Measurements from ENCODE around the gene PCBP3. TPM values are rescaled to one million over a fixed set of nuclear protein-coding genes. Genes with fewer than 3 reads are reported as not detected.

PCBP3 gene
- total RNA-seq, 2 donors from 2014 or later: 0.77 to 17.2 TPM

- Histone ChIP-seq H3K4me3 (no peak overlapping the region), H3K36me3 (no peaks in the 10 kb centered on the region), H3K27ac (no peak overlapping the region), H3K4me1 (replicated peaks) (no peaks in the 10 kb centered on the region), H3K9me3 (no peaks in the 10 kb centered on the region), H3K27me3 (replicated peaks; ENCODE audit: insufficient read depth) (no peaks in the 10 kb centered on the region)
- 89% methylated on average over 20 of the region's 23 CpGs for WGBS
- no peak for DNase-seq (ENCODE audit: low spot score)
- TF ChIP-seq POLR2AphosphoS5 (IDR thresholded peaks at IDR 0.05) (no peak), POLR2A (IDR thresholded peaks at IDR 0.05) (no peak)
- TF ChIP-seq, protein P1, sequence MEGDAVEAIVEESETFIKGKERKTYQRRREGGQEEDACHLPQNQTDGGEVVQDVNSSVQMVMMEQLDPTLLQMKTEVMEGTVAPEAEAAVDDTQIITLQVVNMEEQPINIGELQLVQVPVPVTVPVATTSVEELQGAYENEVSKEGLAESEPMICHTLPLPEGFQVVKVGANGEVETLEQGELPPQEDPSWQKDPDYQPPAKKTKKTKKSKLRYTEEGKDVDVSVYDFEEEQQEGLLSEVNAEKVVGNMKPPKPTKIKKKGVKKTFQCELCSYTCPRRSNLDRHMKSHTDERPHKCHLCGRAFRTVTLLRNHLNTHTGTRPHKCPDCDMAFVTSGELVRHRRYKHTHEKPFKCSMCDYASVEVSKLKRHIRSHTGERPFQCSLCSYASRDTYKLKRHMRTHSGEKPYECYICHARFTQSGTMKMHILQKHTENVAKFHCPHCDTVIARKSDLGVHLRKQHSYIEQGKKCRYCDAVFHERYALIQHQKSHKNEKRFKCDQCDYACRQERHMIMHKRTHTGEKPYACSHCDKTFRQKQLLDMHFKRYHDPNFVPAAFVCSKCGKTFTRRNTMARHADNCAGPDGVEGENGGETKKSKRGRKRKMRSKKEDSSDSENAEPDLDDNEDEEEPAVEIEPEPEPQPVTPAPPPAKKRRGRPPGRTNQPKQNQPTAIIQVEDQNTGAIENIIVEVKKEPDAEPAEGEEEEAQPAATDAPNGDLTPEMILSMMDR (IDR thresholded peaks at IDR 0.05): no peak
- intact Hi-C loops (cut with DNase I): no loop called here
Measured at GRCh38 chr21:45940621-45941337, 297.3 kb downstream of the PCBP3 start.

- intact Hi-C loops (cut with DNase I): no loop called here
- TF ChIP-seq POLR2AphosphoS5 (IDR thresholded peaks at IDR 0.05) (no peak), POLR2A (IDR thresholded peaks at IDR 0.05) (no peak)
- TF ChIP-seq, protein P1 (IDR thresholded peaks at IDR 0.05): no peak
- Histone ChIP-seq H3K27ac (no peak overlapping the region), H3K4me1 (replicated peaks) (no peaks in the 10 kb centered on the region), H3K36me3 (no peaks in the 10 kb centered on the region), H3K27me3 (replicated peaks; ENCODE audit: insufficient read depth) (no peaks in the 10 kb centered on the region), H3K4me3 (no peak overlapping the region), H3K9me3 (no peaks in the 10 kb centered on the region)
- 91% methylated on average over 13 of the region's 14 CpGs for WGBS
- DNase-seq (ENCODE audit: low spot score): no peak
Measured at GRCh38 chr21:45941338-45941710, 297.8 kb downstream of the PCBP3 start.

GRCh38 chr21:45941717-45942546 is 298.4 kb downstream of the PCBP3 start:
- Histone ChIP-seq H3K4me3 (no peak overlapping the region), H3K27me3 (replicated peaks; ENCODE audit: insufficient read depth) (no peaks in the 10 kb centered on the region), H3K9me3 (no peaks in the 10 kb centered on the region), H3K4me1 (replicated peaks) (no peaks in the 10 kb centered on the region), H3K27ac (no peak overlapping the region), H3K36me3 (no peaks in the 10 kb centered on the region)
- TF ChIP-seq, protein P1 (IDR thresholded peaks at IDR 0.05): no peak
- no peak for TF ChIP-seq POLR2AphosphoS5 (IDR thresholded peaks at IDR 0.05)
- no peak for TF ChIP-seq POLR2A (IDR thresholded peaks at IDR 0.05)
- intact Hi-C loops (cut with DNase I): no loop called here
- WGBS: 88% methylated on average over 32 of the region's 32 CpGs
- no peak for DNase-seq (ENCODE audit: low spot score)

GRCh38 chr21:45942755-45943629 is 299.5 kb downstream of the PCBP3 start:
- no peaks in the 10 kb centered on the region for H3K36me3 ChIP-seq
- intact Hi-C loops (cut with DNase I): no loop called here
- H3K4me1 ChIP-seq (replicated peaks): no peaks in the 10 kb centered on the region
- 82% methylated on average over 20 of the region's 20 CpGs for WGBS
- H3K9me3 ChIP-seq: no peaks in the 10 kb centered on the region
- H3K27ac ChIP-seq: no peak overlapping the region
- no peak for TF ChIP-seq POLR2AphosphoS5 (IDR thresholded peaks at IDR 0.05)
- no peak for TF ChIP-seq POLR2A (IDR thresholded peaks at IDR 0.05)
- TF ChIP-seq, protein P1 (IDR thresholded peaks at IDR 0.05): no peak
- no peaks in the 10 kb centered on the region for H3K27me3 ChIP-seq (replicated peaks; ENCODE audit: insufficient read depth)
- no peak for DNase-seq (ENCODE audit: low spot score)
- no peak overlapping the region for H3K4me3 ChIP-seq
